CD1c-positive myeloid dendritic cell (primary cell): ENCODE measurements around the gene ETV3L.
A peak's percentile ranks its signal among the peaks of the same experiment; 100 is the strongest.

Experiments used
- DNase-seq: peaks from one replicate; pipeline ENCODE4 v3.0.0-alpha.2; 2016; ENCODE audit errors: extremely low spot score

Gene ETV3L

GRCh38 chr1:157099633-157100009, at the start of gene ETV3L:
ETV3L (minus strand) TSS chr1:157099808; CDS start chr1:157099523, 285 bp downstream.
- peak; percentile 60 for DNase-seq

DNA sequence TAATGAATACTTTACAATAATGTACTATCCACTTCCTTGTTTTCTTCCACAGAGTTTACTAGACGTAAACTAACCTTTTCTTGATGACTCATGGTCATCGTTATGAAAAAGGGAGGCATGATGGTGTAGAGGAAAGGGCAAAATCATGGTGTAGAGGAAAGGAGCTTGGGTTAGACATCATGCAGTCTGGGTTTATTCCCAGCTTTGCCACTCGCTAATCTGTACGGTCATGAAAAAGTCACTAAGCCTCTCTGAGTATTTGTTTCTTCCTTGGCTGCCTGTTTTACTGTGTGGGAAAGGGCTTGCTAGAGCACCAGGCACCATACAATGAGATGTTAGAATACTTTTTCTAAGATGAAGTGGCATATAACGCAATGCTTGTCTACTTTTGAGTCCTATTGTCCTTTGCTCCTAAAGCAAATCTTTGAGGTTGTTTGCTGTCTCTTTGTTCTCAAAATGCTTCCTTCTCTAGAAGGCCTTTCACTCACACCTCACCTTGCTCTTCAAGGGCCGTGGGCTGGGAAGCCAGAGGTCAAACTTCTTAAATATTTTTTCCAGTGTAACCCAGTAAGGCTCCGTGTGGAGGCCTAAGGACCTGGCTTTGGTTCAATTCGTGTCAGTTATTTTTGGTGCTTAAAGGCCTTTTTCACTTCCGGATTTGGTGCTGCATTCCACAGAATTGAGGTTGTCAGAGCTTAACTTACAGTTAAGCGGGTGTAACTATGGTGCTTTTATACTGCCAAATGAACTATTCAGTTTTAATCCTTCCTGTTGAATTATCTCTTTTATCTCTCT, 48.5 kb upstream of the ETV3L start:
- DNase-seq = peak; percentile 87

- DNase-seq = no peak
Measured at GRCh38 chr1:157147037-157147436, 47.4 kb upstream of the ETV3L start.

- DNase-seq = no peak
Measured at GRCh38 chr1:157146244-157146643, 46.6 kb upstream of the ETV3L start.

- peak; percentile 81 for DNase-seq
Measured at GRCh38 chr1:157145076-157145475, 45.5 kb upstream of the ETV3L start.

DNA sequence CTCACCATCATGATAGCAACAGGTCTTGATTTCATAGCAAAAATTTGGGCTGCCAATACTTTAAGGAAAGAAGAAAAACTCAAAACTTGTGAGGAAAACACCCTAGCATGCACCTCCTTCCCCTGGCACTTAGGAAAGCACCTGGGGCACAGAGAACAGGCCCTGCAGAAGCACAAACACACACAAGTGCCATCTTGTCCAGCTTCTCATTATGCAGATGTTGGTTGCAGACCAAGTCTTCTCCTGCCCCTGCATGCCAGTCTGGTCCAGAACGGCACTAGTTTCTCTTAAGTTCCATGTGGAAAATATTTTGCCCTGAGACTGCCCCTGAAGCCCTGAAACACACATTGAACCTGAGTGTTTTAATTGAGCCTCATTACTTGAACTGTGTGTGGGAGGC, 44.9 kb upstream of the ETV3L start:
- no peak for DNase-seq

DNA sequence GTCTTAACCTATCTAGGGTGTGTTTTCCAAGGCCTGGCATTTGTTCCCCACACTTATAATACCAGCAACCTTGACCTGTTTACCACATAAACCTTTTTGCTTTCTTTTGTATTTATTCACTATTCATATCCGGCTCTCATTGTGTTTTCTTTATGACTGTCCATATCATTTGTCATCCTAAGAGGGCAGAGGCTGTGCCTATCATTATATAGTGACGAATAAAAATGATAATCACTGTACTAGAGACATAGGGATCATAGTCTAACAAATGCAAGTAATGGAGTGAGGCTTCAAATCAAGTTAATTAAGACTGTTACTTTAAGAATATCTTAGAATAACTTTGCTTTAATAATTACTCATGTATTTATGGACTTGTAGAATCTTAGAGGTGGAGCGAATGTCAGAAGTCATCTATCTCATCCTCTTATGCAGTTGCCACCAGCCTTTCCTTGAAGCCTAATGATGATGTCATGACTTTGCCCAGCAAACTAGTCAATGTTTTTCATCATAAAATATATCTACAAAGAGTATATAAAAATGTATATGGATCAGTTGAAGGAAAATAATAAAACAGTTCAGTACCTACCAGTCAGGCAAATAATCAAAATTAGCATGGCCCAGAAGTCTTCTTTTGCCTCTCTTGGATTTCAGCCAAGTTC, 43.3 kb upstream of the ETV3L start:
- DNase-seq = no peak

- peak; percentile 78 for DNase-seq
Measured at GRCh38 chr1:157142201-157142600, 42.6 kb upstream of the ETV3L start.

DNA sequence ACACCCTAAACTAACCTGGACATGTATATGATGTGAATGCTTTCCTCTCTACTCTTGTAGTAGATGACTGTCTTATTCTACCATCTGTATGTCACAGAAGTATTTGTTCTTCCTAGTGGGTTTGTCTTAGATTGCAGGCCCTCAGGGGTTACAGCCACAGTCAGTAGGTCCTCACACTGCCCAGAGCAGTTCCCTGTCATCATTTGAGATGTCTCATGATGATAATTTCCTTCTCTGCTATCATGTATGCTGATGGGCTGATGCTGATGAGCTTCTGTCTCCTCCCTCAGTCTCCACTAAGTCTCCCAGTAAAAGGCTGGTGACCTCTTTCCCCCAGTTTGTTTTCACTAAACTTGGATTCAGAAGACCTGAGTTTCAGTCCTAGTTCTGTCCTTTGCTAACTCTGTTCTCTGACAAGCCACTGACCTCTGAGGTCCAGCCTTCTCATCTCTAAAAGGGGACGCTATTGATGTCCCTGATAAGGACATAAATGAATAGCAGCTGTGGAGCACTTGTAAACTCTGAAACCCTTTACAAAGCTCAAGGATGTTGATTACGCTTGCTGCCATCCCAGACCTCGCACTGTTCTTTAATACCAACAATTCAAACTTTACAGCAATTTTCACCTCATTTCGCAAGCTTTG, 41.7 kb upstream of the ETV3L start:
- DNase-seq = no peak

DNA sequence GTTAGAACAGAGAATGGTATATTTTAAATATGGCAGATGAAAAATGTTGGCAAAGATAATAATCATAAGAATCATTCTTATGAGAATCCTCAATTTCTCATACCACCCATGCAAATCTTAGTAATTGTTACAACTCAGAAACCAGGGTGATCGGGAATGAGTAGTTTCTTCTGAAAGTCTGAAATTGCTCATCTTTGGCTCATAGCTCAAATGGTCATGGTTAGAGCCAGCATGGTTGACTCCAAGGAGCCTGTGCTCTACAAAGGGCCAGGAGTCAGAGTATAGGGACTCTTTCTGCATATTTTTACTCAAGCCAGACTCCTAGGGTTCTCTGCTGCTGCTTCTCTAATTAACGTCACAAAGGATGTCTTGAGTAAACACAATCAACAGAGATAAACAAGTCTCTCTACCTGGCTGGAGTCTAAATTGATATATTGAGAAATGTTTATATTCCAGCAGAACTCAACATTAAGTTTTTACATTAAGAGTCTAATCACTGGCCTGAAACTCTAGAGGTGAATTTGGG, 40.5 kb upstream of the ETV3L start:
- DNase-seq = no peak

GRCh38 chr1:157139052-157139715, 39.6 kb upstream of the ETV3L start:
- no peak for DNase-seq

DNA sequence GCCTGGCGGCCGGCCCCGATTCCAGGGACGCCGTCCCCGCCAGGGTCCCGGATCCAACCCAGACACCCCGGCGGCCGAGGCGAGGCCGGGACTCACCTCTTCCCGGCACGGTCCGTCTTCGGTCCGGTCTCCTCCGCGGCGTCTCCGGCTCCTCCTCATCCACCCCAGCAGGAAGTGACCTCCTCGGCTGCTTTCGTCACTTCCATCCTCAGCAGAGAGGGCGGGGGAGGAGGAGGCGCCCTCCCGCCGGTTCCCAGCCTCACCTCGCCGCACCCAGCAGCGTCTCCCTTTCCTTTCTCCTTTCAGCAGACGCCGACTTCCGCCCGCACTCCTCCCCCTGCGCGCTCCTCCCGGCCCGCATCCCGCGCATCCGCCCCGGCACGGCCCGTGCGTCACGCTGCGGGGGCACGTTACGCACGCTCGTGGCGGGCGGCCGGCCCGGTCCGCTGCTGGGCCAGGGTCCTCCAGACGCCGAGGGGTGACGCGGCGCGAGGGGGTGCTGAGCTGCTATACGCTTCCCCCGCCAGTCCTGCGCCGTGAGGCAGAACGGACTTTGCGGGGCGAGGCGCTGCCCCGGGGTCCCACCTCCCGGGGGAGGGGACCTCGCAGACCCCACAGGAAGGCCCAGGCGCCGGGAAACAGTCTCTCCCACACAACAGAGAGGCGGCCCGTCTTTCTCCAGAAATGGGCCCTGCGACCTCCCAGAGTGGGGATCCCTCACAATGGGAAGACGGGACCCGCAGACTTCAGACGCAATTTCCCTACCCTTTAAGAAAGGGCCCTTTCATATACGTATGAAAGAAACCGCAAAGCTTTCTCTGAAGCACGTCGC, 38.8 kb upstream of the ETV3L start, which contains the start of gene ETV3:
Gene ETV3, minus strand, starts transcription at position 176 of the 832 bp plus-strand sequence. CDS start 2,043 bp downstream, outside the sequence.
- DNase-seq = peak; percentile 93

DNA sequence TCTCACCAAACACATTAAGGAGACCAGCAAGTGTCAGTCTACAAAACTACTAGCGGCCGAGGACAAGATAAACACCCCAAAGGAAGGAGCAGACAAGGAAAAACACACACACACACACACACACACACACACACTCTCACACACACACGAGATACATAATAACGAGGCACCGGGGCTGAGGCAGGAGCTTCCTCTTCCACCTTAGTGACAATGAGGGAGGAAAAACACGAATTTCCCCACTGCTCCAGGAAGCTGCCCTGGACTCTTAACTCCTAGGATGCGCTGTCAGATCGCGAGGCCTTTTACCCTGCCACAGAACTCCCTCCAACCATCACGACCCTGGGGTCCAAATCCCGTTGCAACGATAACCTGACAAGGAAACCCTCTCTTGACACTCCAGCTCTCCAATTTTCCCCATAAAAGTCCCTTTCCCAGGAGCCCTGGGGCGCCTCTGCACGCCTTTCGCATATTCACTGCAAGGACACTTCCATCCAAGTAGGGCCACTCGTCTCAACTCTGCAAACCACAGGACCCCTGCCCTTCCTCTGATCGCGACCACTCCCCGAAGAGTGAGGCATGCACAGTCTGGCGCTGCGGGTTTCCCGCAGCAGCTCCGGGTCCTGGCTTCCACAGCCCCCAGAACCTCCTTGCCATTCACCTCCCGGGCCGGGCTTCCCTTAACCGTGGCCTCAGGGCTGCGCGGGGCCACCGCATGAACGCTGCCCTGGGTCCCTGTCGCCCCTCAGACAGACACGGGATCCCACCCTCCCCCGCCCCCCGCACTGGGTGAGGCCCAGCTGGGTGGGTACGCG, 38.0 kb upstream of the ETV3L start:
- peak; percentile 70 for DNase-seq

- peak; percentile 72 for DNase-seq
Measured at GRCh38 chr1:157137046-157137407, 37.4 kb upstream of the ETV3L start.

DNA sequence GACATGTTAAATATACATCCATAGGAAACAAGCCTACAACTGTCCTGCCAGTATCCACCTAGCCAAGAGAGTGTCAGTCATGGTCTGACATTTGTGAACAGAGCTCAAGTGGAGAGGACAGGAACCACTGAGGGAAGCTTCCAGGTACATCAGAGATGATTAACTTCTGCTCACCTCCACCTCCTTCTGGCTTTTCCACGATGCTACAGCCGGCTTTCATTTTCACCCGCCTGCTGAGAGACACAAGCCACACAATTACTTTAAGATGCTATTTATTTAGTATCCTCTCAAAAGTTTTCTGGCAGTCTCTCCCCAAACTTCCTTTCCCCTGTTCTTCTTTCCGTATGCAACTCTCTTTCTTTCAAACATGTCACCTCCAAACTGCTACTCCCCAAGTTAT, 36.5 kb upstream of the ETV3L start:
- DNase-seq = no peak

DNA sequence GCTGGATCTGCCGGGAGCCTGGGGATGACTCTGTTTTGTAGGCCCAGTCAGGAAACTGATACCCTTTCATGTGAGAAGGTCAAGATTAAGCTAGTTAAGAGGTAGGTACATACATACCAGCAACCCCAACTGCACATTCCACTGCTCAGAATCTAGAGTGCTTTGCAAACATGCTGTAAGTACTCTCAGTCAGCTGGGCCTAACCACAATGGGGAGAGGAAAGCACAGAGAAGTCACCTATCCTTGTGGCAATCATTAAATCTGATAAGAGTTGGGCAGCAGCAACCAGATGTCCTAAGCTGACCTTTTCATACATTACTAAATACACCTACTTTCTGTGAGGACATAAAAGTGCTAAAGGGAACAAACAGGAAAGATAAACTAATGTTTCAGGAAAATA, 36.0 kb upstream of the ETV3L start:
- DNase-seq = no peak

- DNase-seq = no peak
Measured at GRCh38 chr1:157135070-157135469, 35.5 kb upstream of the ETV3L start.

- DNase-seq = no peak
Measured at GRCh38 chr1:157134442-157134841, 34.8 kb upstream of the ETV3L start.

- DNase-seq = no peak
Measured at GRCh38 chr1:157133426-157133825, 33.8 kb upstream of the ETV3L start.

- no peak for DNase-seq
Measured at GRCh38 chr1:157132616-157133167, 33.1 kb upstream of the ETV3L start.
